ENCODE data around the gene ADAMTS8. TPM values are rescaled to one million over a fixed set of nuclear protein-coding genes. Genes with fewer than 3 reads are reported as not detected.
"Not testable (repeated sequence)": the region's sequence is repeated elsewhere in the genome, so short reads cannot be mapped to it uniquely, and the experiment has no call there.

The ADAMTS8 gene
- total RNA-seq, 1 donor from 2014 or later, result not detected

GRCh38 chr11:130439160-130439519, 10.7 kb upstream of the ADAMTS8 start:
- DNase-seq (ENCODE audit: low read depth, low spot score), result no peak

GRCh38 chr11:130438401-130439159, 10.2 kb upstream of the ADAMTS8 start:
- DNase-seq (ENCODE audit: low read depth, low spot score), result not testable (repeated sequence)

GRCh38 chr11:130437848-130438247, 9.4 kb upstream of the ADAMTS8 start:
- no peak for DNase-seq (ENCODE audit: low read depth, low spot score)

GRCh38 chr11:130436171-130436570, 7.8 kb upstream of the ADAMTS8 start:
- no peak for DNase-seq (ENCODE audit: low read depth, low spot score)

- DNase-seq (ENCODE audit: low read depth, low spot score), result no peak
These were observed 7.3 kb upstream of the ADAMTS8 start for GRCh38 chr11:130435671-130436070.

- DNase-seq (ENCODE audit: low read depth, low spot score), result peak; percentile 40
These were observed 6.3 kb upstream of the ADAMTS8 start for GRCh38 chr11:130434521-130435223.

- no peak for DNase-seq (ENCODE audit: low read depth, low spot score)
These were observed 4.9 kb upstream of the ADAMTS8 start for GRCh38 chr11:130433357-130433756.

GRCh38 chr11:130431801-130432200, 3.4 kb upstream of the ADAMTS8 start:
- DNase-seq (ENCODE audit: low read depth, low spot score), result no peak

- peak; percentile 19 for DNase-seq (ENCODE audit: low read depth, low spot score)
These were observed 2.9 kb upstream of the ADAMTS8 start for GRCh38 chr11:130431331-130431773.

- no peak for DNase-seq (ENCODE audit: low read depth, low spot score)
These were observed 1.6 kb upstream of the ADAMTS8 start for GRCh38 chr11:130429983-130430382.

GRCh38 chr11:130429120-130429681, 792 bp upstream of the ADAMTS8 start:
- DNase-seq (ENCODE audit: low read depth, low spot score), result no peak

GRCh38 chr11:130427581-130428315, 661 bp downstream of the ADAMTS8 start:
- DNase-seq (ENCODE audit: low read depth, low spot score), result no peak

GRCh38 chr11:130426837-130427341, 1.5 kb downstream of the ADAMTS8 start:
- DNase-seq (ENCODE audit: low read depth, low spot score), result no peak

GRCh38 chr11:130426223-130426836, 2.1 kb downstream of the ADAMTS8 start:
- DNase-seq (ENCODE audit: low read depth, low spot score), result no peak

GRCh38 chr11:130425156-130425555, 3.3 kb downstream of the ADAMTS8 start:
- DNase-seq (ENCODE audit: low read depth, low spot score), result no peak

- DNase-seq (ENCODE audit: low read depth, low spot score), result no peak
These were observed 3.7 kb downstream of the ADAMTS8 start for GRCh38 chr11:130424613-130425140.

GRCh38 chr11:130423541-130424142, 4.8 kb downstream of the ADAMTS8 start:
- DNase-seq (ENCODE audit: low read depth, low spot score), result no peak

GRCh38 chr11:130422251-130422995, 6.0 kb downstream of the ADAMTS8 start:
- no peak for DNase-seq (ENCODE audit: low read depth, low spot score)

GRCh38 chr11:130421697-130422096, 6.7 kb downstream of the ADAMTS8 start:
- DNase-seq (ENCODE audit: low read depth, low spot score), result no peak

GRCh38 chr11:130421199-130421585, 7.2 kb downstream of the ADAMTS8 start:
- DNase-seq (ENCODE audit: low read depth, low spot score), result no peak
